NCI-H345 treated with DMSO at 0.1 percent for 48 hours (cell line): ENCODE results near the gene GBP6.
"Not testable (repeated sequence)": the region's sequence is repeated elsewhere in the genome, so short reads cannot be mapped to it uniquely, and the experiment has no call there.

Experiments
- DNase-seq: peaks from one replicate; lab custom pipeline; 2025; ENCODE audit not compliant: unreplicated experiment; lab: John Stamatoyannopoulos, UW

GBP6 gene

DNA sequence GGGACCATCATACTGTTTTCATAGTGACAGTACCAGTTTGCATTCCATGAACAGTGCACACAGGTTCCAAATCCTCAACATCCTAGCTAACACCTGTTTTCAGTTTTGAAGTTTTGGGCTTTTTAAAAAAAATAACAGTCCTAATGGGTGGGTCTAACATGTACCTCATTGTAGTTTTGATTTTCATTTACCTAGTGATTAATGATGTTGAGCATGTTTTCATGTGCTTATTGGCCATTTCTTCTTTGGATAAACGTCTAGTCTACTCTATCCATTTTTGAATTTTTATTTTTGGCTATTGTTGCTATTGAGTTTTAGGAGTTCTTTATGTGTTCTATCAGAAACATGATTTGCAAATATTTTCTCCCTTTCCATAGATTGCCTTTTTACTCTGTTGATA, 3.4 kb downstream of the GBP6 start:
- no peak for DNase-seq

DNA sequence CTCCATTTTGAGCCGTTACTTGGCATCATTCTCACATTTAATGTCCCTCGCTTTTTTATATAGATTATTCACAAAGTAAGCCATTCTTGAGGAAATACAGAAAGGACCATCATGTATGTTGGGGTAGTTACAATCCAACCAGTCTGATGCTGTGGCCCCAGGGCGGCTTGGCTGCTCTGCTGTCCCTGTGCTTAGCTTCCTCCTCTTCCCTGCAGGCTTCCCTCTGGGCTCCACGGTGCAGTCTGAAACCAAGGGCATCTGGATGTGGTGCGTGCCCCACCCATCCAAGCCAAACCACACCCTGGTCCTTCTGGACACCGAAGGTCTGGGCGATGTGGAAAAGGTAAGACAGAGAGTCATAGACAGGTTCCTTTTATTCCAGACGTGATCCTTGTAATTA, 5.5 kb downstream of the GBP6 start:
- DNase-seq, result no peak

DNA sequence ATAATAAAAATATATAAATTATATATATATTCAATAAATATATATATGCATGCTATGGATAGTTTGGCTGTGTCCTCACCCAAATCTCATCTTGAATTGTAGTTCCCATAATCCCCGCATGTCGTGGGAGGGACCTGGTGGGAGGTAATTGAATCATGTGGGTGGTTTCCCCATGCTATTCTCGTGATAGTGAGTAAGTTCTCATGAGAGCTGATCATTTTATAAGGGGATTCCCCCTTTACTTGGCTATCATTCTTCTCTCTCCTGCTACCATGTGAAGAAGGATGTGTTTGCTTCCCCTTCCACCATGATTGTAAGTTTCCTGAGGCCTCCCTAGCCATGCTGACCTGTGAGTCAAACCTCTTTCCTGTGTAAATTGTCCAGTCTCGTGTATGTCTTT, 10.0 kb downstream of the GBP6 start:
- not testable (repeated sequence) for DNase-seq

DNA sequence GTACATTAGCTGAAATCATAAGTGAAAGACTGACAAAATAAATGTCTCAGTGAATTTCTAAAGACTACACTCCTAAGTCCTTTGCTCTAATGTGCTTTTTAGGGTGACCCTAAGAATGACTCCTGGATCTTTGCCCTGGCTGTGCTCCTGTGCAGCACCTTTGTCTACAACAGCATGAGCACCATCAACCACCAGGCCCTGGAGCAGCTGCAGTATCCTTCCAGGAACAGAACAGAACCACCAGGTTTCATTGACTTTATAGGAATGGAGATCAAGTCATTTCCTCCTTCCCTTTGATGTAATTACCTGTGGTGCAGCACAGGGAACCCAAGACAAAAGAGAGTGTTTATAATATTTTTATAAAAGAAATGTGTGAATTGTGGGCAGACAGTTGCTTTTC, 14.1 kb downstream of the GBP6 start:
- DNase-seq, result no peak

DNA sequence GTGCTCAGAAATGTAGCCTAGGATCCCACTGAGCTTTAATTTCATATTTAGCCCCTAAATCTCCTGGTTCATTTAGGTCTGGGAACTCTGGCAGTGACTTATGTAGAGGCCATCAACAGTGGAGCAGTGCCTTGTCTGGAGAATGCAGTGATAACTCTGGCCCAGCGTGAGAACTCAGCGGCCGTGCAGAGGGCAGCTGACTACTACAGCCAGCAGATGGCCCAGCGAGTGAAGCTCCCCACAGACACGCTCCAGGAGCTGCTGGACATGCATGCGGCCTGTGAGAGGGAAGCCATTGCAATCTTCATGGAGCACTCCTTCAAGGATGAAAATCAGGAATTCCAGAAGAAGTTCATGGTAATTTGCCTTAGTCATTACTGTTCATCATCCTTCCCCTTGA, 17.8 kb downstream of the GBP6 start:
- DNase-seq, result no peak

DNA sequence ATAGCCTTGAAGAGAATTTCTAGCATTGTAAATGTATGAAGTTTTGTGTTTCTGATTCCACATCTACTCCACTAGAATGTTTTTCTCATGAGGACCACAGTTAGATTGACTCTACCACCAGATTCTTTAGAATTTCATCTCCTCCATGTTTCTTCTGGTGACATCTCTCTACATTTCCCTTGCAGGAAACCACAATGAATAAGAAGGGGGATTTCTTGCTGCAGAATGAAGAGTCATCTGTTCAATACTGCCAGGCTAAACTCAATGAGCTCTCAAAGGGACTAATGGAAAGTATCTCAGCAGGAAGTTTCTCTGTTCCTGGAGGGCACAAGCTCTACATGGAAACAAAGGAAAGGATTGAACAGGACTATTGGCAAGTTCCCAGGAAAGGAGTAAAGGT, 18.6 kb downstream of the GBP6 start:
- no peak for DNase-seq

DNA sequence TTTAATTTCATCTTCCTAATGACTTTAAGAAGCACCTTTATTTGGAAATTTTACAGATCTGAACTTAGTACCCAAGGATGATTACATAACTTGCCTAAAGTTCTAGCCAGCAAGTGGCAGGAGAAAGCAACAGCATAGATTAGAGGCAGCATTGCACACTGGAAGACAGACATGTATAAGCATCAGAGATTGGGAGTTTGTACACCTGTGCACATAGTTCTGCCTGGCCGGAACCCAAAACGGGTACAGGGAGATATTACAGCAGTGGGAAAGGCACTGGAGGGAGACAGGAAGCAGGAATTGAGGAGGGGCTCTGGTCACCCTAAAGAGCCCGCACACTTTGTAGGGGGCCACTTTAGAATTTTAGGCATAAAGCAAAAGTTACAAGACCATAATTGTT, 19.3 kb downstream of the GBP6 start:
- no peak for DNase-seq

DNA sequence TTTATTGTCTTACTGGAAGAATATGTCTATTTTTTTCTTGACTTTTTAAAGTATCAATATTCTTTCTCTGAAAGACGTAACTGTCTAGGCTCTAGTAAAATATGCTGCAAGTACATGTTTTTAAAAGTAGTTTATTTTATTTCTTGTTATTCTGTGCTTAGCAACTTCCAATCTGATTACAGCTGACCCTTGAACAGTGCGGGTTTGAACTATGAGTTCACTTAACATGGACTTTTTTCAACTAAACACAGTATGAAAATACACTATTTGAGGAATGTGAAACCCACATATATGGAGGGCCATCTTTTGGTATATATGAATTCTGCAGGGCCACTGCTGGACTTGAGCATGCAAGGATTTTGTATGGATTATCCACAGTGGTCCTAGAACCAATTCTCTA, 26.8 kb downstream of the GBP6 start:
- no peak for DNase-seq

DNA sequence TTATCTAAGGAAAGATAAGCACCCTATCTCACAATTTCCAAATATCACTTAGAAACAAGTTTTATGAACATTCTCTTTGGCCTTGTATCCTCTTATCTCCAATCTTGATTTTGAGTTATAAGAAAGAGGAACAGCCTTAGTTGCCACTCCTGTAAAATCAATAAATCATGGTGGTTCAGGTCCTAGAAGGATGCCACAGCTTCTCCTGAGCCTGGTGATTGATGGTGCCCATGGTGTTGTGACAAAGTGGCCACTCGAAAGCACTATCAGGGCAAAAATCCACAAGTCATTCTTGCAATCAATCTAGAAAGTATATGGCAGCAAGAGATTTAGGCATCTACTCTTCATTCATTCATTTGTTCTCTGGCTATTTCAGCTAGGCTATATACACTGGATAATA, 27.8 kb downstream of the GBP6 start:
- DNase-seq, result no peak

DNA sequence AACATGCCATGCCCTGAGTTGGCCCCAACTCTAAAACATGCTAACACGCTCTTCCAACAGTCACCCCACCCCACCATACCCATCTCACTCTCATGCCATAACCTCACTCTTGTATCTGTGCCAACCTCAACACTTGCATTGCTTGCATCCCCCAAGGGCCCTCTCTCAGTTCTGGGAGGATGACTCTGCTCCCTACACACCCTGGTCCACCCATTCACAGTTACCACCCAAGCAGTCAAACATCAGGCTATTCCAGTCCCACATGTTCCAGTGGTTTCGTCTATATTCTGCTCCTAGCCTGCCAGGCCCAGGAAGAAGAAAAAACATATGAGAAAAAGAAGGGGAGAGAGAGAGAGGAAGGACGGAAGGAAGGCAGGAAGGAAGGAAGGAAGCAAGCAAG, 31.0 kb downstream of the GBP6 start:
- no peak for DNase-seq

DNA sequence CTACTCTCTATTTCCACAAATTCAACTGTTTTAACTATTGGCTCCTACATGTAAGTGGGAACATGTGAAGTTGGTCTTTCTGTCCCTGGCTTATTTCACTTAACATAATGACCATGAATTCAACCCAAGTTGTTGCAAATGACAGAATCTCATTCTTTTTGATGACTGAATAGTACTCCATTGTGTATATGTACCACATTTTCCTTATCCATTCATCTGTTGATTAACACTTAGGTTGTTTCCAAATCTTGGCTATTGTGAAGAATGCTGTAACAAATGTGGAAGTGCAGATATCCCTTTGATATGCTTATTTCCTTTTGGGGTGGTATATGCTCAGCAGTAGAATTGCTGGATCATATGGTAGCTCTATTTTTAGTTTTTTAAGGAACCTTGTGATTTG, 33.0 kb downstream of the GBP6 start:
- no peak for DNase-seq

DNA sequence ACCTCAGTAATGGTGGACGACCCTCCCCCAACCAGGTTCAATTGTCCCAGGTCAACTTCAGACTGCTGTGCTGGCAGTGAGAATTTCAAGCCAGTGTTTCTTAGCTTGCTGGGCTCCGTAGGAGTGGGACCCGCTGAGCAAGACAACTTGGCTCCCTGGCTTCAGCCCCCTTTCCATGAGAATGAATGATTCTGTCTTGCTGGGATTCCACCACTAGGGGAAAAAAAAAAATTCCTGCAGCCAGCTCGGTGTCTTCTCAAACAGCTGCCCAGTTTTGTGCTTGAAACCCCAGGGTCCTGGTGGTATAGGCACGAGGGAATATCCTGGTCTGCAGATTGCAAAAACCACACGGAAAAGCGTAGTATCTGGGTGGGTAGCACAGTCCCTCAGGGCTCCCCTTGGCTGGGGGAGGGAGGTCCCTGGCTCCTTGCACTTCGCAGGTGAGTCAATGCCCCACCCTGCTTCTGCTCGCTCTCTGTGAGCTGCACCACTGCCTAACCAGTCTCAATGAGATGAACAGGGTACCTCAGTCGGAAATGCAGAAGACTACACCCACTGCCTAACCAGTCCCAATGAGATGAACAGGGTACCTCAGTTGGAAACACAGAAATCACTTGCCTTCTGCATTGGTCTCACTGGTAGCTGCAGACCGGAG, 41.5 kb downstream of the GBP6 start:
- no peak for DNase-seq

DNA sequence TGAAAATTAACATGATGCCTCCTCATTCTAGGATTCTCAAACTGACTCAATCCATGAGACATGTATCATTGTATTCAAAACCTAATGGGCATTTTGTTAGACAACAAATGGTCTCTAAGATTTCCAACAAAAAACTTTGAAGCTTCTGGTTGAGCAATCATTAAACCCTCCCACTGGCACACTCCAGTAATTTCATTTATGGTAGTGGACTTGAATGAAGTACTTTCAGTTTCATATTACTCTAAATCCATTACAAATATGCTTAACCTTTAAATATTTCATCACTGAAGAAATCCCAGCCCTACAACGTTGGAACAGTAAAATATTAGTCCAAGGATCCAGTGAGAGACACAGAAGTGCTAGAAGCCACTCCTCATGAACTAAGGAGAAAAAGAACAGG, 43.5 kb downstream of the GBP6 start:
- DNase-seq, result no peak

DNA sequence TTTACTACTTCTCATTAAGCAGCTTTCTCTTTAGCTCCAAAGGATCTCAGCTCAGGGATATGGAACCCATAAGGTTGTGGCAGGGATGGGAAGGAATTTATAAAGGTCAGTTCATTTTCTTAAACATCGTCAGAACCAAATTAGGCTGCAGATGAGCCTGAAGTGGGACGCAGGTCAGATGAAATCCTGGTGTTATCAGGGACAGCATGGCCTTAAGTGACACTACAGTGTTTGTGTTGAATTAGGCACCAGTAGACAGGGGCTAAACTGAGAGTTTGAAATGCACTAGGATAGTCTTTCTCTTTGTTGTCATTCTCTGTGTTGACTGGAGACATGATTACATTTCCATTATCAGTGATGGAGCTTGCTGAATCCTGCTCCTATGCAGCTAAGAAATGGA, 43.9 kb downstream of the GBP6 start:
- not testable (repeated sequence) for DNase-seq

DNA sequence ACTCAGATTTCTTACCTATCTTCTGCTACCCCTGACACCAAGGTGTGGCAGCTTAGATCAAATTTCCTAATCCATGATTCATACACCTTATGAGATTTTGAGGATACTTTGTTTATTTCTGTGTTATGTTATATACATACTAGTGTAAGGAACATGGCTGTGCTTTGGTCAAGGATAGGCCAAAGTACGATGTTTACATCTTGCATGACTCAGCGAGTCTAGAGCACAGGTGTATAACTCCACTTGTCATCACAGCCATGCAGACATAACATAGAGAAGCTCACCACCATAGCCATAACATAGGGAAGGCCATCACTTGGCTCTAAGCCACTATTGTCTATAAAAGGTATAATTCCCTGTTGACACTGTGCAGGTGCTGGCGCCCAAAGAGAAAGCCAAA, 61.2 kb downstream of the GBP6 start:
- peak; percentile 58 for DNase-seq

DNA sequence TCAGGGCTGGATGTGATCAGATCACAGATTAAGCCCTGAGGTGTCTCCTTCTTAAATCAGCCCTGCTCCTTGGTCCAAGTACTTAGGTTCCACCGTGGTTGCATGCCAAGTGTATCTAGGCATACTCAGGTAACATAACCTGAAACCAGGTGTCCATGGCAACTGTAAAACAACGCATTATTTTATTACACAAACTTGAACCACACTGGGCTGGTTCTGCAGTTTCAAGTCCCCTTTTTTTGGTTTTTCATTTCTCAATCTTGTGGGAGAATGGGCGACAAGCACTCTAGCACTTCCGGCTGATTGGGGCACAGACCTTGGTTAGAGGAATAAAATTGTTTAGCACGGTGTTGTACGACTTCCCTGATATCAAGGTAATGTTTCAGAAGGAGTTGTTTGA, 65.2 kb downstream of the GBP6 start:
- no peak for DNase-seq

DNA sequence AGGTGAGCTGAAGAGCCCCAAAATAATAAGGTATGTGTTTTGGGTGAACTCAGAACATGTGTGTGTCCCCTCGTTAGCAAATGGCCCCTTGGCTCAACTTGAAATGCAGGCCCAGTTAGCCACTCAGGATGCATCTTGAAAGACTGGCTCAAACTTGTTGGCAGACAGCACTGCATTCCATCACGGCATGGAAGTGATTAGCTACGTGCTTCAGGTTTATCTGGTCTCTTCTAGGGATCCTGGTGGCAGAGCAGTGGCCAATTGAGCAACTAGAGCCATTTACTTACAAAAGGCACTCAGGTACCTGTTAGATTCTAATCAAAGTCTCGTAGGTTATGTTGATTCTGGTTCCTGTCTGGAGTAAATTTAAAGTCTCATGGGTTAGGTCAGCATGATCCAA, 65.8 kb downstream of the GBP6 start:
- DNase-seq, result not testable (repeated sequence)

DNA sequence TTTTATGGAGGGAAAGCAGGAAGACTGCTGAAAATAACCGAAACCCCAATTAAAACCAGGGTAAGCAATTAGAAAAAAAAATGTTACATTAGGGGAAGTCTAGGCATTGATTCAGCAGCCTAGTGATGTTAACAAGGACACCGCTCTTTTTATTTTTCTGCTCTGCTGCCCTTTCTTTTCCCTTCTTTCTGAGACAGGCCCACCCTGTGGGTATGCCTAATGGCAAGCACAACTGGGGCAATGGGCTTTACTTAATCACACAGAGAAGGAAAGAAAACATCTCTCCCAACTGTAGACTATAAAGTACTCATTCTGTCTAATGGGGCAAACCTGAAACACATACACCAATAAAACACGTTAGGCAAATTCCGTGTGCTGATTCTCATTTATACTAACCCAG, 69.6 kb downstream of the GBP6 start:
- DNase-seq, result no peak

DNA sequence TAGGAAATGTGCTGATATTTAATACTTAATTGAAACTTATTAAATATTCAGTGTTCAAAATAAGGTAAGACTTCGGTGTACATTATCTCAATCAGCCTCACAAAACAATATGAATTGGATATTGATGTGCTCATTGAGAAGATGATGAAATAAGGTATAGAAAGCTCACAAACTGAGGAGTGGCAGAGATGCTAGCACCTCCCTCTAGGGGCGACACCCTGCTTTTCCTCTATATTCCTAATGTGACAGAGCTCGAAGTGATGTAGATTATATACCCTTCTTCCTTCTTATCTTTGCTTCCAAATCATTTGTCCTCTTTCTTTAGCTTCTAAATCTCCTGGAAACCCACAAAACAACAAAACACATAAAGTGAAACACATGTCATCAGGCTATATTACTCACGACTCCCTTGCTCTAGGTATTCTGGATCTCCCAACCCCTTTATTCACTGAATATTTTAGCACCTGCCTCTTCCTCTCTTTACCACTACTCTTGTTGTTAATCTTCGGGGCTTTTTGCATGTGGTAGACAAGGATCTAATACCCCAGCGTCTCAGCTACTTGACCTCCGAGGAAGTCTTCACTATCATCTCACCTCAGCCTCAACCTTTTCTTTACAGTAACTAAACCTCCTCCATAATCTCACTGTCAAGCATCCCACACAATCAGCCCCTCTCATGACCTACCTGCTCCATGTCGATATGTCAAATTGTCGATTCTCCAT, 70.4 kb downstream of the GBP6 start:
- DNase-seq, result not testable (repeated sequence)
